HEK293T (cell line): ENCODE measurements around the gene DR1.

Source experiments
- ARNT ChIP-seq: fragments of 450-650 bp; IDR thresholded peaks from 2 replicates; pipeline ENCODE4 v1.6.1; 2017; ENCODE audit warnings: mild to moderate bottlenecking
- BHLHE40 ChIP-seq: fragments of 450-650 bp; IDR thresholded peaks from 2 replicates; pipeline ENCODE4 v1.6.1; 2016; ENCODE audit warnings: mild to moderate bottlenecking, moderate library complexity, borderline replicate concordance
- ELF4 ChIP-seq: fragments of 450-650 bp; IDR thresholded peaks from 2 replicates; pipeline ENCODE4 v1.6.1; 2017; ENCODE audit warnings: antibody characterized with exemption
- FOXA1 ChIP-seq: fragments of 450-650 bp; IDR thresholded peaks from 2 replicates; pipeline ENCODE4 v1.6.1; 2016; ENCODE audit warnings: mild to moderate bottlenecking
- FOXK2 ChIP-seq: fragments of 450-650 bp; IDR thresholded peaks from 2 replicates; pipeline ENCODE4 v1.6.1; 2016; ENCODE audit warnings: mild to moderate bottlenecking
- FOXM1 ChIP-seq: fragments of 450-650 bp; IDR thresholded peaks from 2 replicates; pipeline ENCODE4 v1.6.1; 2017; ENCODE audit warnings: mild to moderate bottlenecking, borderline replicate concordance
- HDGF ChIP-seq: fragments of 450-650 bp; IDR thresholded peaks from 2 replicates; pipeline ENCODE4 v1.6.1; 2017; ENCODE audit warnings: antibody characterized with exemption, borderline replicate concordance
- L3MBTL2 ChIP-seq: fragments of 450-650 bp; conservative IDR thresholded peaks from 2 replicates; pipeline ENCODE4 v1.6.1; 2016; ENCODE audit warnings: mild to moderate bottlenecking
- LEF1 ChIP-seq: fragments of 450-650 bp; IDR thresholded peaks from 2 replicates; pipeline ENCODE4 v1.6.1; 2017; ENCODE audit warnings: mild to moderate bottlenecking, borderline replicate concordance
- NFRKB ChIP-seq: fragments of 450-650 bp; IDR thresholded peaks from 2 replicates; pipeline ENCODE4 v1.6.1; 2016; ENCODE audit warnings: mild to moderate bottlenecking, moderate library complexity
- PKNOX1 ChIP-seq: fragments of 450-650 bp; IDR thresholded peaks from 2 replicates; pipeline ENCODE4 v1.6.1; 2016
- SP1 ChIP-seq: fragments of 450-650 bp; IDR thresholded peaks from 2 replicates; pipeline ENCODE4 v1.6.1; 2017
- SUZ12 ChIP-seq: fragments of 450-650 bp; IDR thresholded peaks from 2 replicates; pipeline ENCODE4 v1.6.1; 2016; ENCODE audit warnings: mild to moderate bottlenecking
- ZNF384 ChIP-seq: fragments of 450-650 bp; IDR thresholded peaks from 2 replicates; pipeline ENCODE4 v1.6.1; 2016

GRCh38 chr1:93349231-93350135 lies 3.8 kb downstream of the DR1 start:
- no peak for TF ChIP-seq BHLHE40
- no peak for TF ChIP-seq FOXM1
- TF ChIP-seq ZNF384: no peak
- TF ChIP-seq SP1: no peak
- no peak for TF ChIP-seq FOXA1
- no peak for TF ChIP-seq PKNOX1
- TF ChIP-seq L3MBTL2: no peak
- TF ChIP-seq ELF4: no peak
- no peak for TF ChIP-seq HDGF
- TF ChIP-seq ARNT: no peak
- no peak for TF ChIP-seq SUZ12
- TF ChIP-seq FOXK2: no peak
- no peak for TF ChIP-seq NFRKB
- TF ChIP-seq LEF1: no peak
